ENCODE data around the gene PHACTR3.
"Not testable (repeated sequence)": the region's sequence is repeated elsewhere in the genome, so short reads cannot be mapped to it uniquely, and the experiment has no call there.

PHACTR3 gene

DNA sequence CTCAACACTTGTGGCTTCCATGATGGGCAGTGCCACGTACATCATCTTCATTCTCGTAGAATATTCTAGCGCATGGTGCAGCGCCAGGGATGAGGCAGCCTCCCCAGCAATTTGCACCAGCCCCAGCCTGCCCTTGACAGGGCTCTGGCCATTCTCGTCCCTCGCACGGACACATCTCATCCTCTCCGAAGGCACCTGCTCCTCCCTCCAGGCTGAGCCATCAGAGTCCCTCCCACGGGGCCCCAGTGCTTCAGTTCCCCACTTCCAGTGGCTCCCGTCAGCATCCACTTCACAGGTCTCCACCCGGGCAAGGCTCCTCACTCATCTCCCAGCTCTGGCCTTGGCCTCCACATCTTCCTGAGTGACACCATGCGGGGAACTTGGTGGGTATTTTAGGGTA lies 13.3 kb upstream of the PHACTR3 start:
- no peak for DNase-seq

DNA sequence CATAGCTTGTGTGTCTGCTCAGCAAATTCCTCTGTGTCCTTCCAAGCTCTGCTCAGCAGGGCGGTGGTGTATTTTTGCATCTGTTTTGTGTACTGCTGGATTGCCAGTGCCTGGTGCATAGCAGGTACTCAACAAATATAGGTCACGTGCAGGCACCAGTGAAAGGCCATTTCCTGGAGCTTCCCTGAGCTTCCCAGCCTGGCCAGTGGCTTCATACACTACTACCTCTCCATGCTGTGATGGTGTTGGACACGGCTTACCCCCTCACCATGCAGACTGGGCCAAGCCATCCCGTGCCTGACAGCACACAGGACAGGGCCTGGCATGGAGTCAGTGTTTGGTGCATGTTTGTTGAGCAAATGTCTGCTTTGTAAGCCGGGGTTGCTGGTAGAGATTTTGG lies 7.7 kb upstream of the PHACTR3 start:
- DNase-seq, result no peak

DNA sequence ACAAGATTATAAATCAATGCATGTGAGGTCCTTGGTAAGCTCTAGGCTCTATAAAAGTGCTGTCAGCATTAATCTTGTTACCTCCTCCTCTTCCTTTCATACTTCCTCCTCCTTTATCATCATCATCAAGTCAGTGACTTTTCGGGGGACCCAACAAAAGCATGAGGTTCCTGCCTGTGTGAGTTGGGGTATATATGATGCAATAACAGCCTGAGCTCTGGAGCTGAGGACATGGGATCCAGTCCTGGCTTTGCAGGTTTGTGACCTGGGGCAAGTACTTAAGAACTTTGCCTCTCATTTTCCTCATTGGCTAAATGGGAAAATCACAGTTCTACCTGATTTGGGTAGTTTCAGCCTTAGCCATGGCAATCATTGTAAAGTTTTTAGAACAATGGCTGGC lies 7.1 kb upstream of the PHACTR3 start:
- DNase-seq, result no peak

DNA sequence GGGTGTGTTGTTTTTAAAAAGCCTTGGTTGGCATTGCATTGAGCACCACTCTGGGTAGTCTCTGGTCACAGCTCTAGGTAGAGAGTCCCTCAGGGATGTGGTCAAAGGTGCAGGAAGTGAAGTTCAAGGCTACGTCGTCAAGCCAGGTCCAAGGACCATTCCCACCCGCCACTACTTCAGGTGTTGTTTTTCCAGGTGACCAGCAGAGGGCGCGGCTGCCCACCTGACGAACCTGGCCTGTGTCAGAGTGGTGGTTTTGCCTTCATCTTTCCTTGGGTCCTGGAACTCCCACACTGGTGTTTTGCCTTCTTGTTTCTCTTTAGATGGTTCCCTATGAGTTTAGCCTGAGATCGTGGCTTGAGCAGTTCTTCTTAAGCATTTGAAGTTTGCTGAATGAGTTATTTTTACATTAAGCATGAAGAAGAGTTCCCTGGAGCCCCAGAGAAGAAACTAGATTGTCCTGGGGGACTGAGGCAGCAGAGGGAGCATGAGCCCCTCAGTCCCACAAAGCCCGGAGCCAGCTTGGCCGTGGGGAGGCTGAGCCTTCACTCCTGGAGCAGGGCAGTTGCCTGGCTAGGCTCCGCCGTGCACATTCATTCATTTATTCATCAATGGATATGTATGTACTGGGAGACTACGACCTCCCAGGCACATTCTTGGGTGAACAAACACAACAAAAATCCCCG lies 5.6 kb upstream of the PHACTR3 start:
- peak; percentile 23 for DNase-seq

DNA sequence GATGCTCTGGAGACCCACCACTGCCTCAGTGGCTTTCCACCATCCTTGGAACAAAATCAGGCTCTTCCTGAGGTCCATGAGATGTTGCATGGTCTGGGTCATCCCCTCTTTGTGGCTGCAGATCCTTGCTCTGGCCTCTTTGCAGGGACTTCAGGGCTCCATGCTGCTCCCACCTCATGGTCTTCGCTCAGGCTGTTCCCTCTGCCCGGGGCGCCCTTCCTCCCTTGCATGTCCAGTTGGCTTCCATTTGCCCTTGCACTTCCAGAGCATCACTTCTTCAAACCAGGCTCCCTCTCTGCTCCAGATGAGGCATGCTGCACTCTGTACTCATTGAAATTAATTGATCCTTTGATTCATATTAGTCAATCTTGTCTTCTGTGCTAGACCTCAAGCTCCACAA lies 4.4 kb upstream of the PHACTR3 start:
- no peak for DNase-seq

DNA sequence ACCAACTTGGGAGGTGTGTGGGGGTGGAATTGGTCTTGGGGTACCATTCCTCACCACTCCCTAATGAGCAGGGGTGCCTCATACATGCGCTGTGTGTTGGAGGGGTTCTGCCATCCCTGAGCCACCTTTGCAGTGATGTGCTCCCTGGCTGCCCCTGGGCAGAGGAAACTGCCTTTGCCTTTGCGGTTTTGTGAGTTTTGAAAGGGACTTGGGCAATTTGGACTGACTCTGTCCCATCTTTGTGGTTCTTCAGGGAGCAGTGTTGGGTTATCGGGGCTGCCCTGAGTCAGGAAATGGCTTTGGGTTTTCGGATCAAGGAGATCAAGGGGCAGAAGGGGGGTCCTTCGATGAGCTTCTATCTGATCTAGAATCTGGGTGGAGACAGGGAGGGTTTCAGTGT lies 3.9 kb upstream of the PHACTR3 start:
- no peak for DNase-seq

DNA sequence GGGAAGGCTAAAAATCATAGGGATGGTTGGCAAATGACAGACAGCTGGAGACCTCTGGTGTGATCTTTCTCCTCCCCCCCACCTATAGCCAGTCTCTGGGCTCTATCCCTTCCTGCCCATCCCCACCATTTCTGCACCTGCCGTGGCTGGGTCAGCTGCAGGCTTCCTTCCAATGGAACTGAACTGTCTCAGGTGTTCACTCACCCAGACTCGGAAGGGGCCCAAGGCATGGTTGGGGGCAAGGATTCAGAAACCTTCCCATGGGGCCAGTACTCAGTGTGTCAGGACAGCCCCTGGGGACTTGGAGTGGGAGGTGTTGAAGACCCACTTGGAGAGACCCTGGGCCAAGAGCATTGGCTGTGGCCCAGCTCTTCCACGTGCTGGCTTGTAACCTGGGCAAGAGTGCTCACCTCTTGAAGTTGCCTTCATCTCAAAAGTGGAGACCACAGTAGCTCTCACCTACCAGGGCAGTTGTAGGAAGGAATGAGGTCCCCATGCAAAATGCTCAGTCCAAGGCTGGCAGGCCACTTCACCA lies 1.7 kb upstream of the PHACTR3 start:
- no peak for DNase-seq

DNA sequence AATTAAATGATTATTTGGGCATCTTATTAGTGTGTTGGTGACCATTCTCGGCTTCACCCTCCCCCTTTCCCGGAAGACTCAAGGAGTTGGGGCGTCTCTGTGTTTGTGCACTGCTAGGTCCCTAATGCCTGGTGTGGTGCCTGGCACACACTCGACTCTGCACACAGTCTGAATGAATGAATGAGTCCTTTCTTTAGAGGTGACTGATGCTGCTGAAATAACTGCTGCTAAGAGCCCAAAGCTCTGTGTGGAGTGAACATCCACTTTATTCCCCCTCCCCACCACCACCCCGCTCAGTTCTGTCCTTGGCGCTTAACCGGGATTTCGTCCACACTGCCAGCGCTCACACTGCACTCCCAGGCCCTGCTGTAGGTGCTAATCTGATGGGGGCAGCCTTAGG lies 1.2 kb upstream of the PHACTR3 start:
- DNase-seq, result no peak

DNA sequence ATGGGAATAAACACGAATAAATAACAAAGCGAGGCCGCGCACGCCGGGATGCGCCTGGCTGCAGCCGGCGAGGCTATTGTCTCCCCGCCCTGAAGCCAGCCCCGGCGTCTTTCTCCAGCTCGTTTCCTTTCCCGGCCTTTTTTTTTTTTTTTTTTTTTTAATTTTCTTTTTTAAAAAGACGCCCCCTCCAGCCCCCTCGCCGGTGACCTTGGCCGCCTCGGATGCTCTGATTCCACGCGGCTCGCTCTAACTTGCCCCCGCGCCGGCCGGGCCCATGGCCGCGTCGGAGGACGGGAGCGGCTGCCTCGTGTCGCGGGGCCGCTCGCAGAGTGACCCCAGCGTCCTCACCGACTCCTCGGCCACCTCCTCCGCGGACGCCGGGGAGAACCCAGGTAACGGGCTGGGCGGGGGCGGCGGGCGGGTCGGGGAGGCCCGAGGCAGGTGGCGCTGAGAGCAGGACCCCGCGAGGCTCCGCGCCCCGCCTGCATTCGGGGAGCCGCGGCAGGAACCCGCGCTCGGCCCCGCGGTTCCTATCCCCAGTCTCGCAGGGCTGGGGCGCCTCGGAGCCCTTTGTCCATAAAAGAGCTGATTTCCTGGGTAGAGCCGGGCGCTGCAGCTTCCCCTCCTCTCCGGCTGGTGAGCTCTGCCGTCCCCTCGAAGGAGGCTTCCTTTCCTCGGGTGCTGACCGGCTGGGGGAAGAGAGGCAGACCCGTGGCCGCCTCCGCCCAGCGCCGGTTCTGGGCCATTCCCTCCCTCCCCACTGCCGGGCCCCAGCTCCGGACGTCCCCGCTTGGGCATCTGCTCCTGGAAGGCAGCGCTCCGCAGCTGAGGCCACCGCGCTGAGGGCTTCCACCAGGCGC lies 631 bp downstream of the PHACTR3 start:
- no peak for DNase-seq

DNA sequence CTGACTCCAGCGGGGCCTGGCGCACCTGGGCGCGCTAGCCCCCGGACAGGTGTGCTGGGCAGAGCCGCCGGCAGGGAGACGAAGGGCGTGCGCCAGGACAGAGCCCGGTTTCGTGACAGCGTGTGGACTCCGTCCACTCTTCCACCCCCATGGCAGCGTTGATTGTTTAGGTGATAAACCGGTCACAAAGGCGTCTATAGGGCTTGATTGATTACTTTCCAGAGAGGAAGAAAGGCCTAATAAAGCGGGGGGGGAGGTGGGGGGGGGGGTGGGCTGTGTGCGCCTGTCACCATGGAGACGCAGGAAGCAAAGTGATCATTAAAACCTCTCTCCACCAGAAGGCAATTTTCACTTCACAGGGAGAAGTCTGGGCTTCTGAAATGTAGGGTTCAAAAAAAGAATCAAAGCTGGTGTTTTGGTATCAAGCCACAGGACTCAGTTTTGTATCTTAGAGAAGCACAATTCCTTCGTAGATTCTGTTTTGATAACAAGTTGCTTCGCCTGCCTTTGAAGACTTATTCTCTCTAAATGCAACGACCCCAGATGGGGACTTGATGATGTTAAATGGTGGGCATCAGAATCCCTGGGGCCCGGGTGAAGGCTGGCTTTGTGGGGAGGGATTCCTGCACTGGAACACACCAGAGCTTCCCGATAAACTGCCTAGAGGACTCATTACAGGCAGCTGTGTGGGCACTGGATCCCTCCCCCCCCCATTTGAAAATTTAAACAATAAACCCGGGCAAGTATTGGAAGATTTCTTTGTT lies 1.4 kb downstream of the PHACTR3 start:
- no peak for DNase-seq

DNA sequence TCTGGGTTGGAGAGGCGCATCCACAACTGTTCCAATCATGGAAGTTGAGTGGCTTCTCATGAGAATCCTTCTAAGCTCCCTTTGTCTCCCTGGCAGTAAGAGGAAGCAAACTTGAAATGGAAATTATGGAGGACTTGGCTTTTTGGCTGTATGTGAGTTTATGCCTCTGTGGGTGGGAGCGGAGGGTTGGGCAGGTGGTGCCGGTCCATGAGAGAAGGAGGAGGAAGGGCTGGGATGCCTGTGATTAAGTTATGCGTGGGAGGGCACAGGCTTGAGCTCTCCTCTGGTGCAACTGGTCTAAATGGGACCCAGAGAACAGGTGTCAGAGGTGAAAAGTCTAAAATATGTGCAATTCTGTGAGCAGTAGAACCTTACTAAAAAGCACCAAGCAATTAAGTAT lies 2.2 kb downstream of the PHACTR3 start:
- DNase-seq, result no peak

DNA sequence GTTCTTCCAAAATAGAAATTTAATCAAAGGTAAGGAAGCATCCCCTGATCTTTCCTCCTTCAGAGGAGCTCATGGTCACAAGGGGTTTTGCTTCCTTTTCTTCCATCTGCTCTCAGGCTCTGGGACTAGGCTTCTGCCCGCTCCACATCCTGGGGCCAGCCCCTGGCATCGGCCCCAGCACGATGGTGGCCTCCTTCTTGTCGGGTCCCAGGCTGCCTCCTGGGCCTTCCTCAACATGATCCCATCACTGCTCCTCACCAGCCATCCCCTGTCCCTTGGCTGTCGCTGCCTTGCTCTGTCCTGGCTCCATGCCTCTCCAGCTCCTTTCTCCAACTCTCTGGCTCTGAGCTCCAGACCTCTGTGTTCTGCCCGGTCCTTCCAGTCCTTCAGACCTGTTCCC lies 4.1 kb downstream of the PHACTR3 start:
- no peak for DNase-seq

DNA sequence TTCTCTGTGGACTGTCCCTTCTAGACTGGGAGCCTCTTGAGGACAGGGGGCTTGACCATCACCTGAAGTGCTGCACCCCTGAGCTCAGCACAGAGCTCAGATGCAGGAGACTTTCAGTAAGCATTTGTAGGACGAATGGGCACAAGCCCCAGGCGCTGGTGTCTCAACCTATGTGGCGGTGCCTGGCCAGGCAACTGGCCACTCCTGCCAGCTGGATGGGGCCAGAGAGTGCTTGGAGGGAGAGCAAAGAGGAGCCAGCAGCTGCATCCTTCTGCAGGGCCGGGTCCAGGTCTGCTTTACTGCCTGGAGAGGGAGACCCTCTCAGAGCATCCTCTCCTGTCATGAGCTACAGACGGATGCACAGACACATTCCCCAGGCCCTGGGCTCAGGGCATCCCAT lies 4.5 kb downstream of the PHACTR3 start:
- no peak for DNase-seq

DNA sequence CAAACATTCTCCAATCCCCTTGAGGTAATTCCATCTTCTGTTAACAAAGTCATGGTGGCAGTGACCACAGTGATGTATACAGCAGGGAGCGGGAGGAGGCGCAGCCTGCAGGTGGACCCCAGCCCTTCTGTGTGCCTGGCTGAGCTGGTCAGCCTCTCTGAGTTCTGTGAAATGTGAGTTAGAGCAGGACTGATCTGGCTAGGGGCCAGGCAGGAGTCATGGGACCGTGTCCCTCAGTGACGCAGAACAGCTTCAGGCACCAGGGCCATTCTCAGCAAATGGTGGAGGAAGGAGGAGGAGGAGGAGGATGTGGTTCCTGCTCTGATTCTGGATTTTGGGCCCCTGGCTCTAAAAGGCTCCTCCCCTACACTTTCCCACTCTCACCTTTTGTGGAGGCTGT lies 6.9 kb downstream of the PHACTR3 start:
- DNase-seq, result no peak

DNA sequence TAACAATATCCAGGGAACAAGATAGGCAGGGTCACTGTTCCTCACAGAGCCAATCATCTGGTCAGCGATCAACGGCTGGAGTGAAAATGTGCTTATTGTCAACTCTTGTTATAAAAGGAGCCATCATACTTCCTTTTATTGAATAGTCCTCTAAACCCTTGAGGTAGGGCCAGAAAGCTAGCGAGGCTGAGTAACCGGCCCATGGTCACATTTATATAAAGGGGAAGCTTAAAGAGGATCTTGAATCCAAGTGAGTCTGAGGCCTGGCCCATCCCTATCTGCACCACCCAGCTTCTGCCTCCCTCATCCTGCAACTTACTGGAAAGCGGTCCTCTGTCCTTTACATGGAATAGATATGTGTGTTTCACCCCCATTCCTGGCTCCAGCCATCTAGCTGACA lies 9.5 kb downstream of the PHACTR3 start:
- no peak for DNase-seq

DNA sequence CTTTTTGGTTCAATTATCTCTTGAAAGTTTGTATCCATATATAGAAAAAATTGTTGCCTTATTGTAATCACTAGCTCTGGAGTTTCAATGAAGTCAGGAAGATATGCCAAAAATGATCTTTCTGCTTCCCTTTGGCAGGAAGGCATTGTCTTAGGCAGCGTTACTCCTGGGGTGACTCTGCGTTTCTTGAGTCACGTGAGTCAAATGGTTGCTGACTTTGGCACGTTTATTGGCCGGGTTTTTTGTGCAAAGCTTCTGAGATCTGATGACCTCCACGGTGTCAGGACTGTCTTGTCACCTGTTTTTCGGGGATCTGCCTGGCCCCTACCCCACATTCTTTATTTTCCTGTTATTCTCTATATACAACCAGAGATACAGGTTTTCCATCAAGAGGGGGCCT lies 10.4 kb downstream of the PHACTR3 start:
- DNase-seq, result no peak

DNA sequence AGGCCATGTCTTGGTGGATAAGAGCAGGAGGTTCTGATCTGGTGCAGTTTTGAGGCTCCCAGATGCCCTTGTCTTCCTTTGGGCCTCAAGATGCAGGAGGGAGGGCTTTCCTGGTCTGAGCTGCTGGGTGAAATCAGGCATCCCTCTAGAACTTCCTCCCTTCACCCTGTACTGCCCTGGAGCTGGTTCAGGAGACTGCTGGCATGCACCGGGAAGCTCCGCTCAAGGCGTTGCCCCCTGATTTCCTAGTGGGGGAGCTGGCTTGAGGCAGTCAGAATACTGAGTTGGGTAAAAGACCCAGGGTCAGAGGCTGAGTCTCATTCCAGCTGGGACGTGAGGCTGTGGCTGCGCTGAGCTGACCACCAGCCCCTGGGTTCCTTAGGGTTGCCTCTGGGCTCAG lies 12.0 kb downstream of the PHACTR3 start:
- no peak for DNase-seq

DNA sequence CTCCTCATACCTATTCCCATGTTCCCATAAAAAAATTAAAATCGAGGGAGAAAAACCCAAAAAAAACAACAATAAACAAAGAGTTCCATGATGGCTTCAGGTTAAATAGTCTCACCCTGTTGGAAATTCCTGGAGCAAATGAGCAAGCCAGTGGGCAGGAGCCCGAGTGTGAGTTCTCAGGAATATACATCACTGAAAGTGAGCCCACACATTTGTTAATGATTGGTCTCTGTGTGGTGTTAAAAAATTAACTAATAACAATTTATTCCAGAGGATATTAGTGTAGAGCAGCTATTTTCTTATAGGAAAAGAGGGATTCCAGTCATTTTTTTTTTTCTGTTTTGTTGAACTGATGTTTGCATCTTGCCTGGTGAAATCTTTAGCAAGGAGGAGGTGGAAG lies 12.9 kb downstream of the PHACTR3 start:
- no peak for DNase-seq

DNA sequence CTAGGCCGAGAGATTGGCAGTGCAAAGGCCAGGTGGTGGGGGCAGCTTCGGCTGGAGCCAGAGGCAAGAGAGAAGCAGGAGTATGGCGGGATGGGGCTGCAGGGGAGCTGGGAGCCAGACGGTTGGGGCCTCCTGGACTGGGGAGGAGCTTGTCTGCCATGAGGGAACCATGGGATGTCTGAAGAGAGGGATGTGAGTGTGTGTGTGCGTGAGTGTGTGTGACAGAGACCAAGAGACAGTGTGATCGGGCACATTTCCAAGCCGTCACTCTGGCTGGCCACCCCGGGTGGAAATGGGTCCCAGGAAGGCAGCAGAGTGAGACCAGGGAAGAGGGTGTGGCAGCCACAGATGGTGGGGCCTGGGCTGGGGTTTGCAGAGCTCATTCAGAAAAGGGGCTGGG lies 13.8 kb downstream of the PHACTR3 start:
- DNase-seq, result no peak

DNA sequence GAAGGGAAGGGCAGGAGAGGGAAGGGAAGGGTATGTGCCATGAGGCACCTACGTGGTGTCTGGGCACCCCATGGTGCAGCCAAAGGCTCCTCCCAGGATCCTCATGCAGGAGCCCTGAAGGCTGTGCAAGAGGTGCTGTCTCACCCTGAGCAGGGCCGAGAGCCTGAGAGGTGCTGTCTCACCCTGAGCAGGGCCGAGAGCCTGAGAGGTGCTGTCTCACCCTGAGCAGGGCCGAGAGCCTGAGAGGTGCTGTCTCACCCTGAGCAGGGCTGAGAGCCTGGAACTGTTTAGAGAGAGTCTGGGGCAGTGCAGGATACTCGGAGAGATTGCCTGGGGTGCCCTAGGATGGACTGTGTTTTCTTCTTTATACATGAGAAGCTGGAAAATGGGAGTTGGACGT lies 14.2 kb downstream of the PHACTR3 start:
- DNase-seq, result not testable (repeated sequence)

DNA sequence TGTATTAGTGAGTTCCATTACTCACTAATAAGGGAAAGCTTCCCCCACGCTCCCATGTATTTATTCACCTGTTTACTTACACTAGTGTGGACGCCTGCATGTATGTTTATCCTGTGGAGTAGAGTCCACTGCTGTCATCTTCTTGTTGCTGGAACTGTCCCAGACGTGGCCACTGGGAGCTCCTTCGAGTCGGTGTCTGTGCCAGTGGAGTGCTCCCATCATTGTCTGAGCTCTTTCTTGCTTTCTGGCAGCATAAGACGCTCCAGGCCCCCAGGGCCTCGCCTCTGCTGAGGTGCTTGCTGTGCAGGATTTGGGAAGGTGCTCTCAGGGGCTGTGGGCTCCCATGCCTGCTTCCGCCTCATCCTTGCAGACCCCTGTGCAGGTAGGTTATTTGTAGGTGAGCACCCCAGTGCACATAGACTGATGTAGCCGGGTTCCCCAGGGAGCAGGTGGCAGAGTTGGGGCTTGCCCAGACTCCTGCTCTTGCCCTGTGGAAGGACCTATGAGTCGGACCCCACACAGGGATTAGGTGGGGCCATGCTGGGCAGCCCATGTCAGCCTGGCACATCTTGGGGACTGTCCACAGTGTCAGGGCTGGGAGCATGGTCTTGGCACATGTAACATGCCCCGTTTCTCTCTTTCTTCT lies 16.6 kb downstream of the PHACTR3 start:
- no peak for DNase-seq

DNA sequence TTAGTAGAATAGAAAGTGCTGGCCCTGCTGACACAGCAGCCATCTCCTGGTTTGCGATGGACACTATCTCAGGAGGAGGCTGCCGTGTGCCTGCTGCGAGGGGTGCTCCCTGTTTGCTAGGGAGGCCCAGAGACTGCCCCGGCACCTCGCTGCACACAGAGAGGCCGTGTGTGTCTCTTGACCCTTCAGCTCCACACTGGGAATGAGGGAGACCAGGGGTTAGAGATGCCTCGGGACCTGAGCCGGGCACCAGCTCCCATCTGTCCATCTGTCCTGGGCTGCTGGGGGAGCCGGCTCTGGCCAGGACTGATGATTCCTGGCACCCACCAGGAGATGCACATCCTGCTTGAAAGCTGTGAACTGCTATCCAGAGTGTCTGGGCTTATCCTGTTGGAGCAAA lies 18.2 kb downstream of the PHACTR3 start:
- no peak for DNase-seq

DNA sequence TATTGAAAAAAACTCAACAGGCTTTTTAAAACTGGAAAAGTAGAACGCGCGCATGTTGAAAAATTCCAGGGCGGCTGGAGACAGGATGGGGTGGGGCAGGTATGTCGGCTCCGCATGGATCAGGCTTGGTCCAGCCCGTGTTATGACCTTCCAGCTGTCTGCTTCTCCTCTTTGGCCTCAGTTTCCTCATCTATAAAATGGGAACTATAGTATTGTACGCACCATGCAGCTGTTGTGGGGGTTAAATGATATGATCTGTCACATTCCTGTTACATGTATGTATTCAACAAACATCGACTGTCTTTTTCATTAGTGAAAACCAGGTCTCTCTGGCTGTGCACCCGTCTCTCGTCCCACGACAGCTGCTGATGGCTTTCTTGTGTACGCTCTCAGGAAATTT lies 18.8 kb downstream of the PHACTR3 start:
- no peak for DNase-seq

Measured in NCI-H2029 treated with DMSO at 0.1 percent for 48 hours (cell line).